Neural cell (in vitro differentiated cells): ENCODE results near the gene ITPR2. TPM values are rescaled to one million over a fixed set of nuclear protein-coding genes. Genes with fewer than 3 reads are reported as not detected.

ENCODE experiments used
- H2AFZ ChIP-seq: fragments of 200-600, 300-800 bp; sonication (generic), shearing (Covaris generic); 2 replicates; pipeline ENCODE4 v1.6.0; 2014; ENCODE audit warnings: low read depth, mild to moderate bottlenecking, antibody characterized with exemption, low read length, moderate library complexity
- H3F3A ChIP-seq: fragments of 200-600 bp; shearing (Covaris generic); 2 replicates; pipeline ENCODE4 v1.6.1; 2016; ENCODE audit warnings: mild to moderate bottlenecking, moderate library complexity, mixed read lengths, antibody characterized with exemption, low read length; ENCODE audit not compliant: insufficient read depth, poor library complexity, severe bottlenecking
- H3K27ac ChIP-seq: fragments of 200-600, 300-800 bp; sonication (generic), shearing (Covaris generic); 2 replicates; pipeline ENCODE4 v1.5.1; 2014; ENCODE audit warnings: mild to moderate bottlenecking, low read length, moderate library complexity
- H3K27me3 ChIP-seq: fragments of 300-800, 200-600 bp; sonication (generic), shearing (Covaris generic); 2 replicates; pipeline ENCODE4 v1.6.0; 2014; ENCODE audit warnings: mild to moderate bottlenecking, low read depth, low read length, moderate library complexity; ENCODE audit not compliant: insufficient read depth
- H3K36me3 ChIP-seq: fragments of 300-800, 200-600 bp; sonication (generic), shearing (Covaris generic); 2 replicates; pipeline ENCODE4 v1.5.1; 2014; ENCODE audit warnings: mild to moderate bottlenecking, antibody characterized with exemption, low read length, moderate library complexity; ENCODE audit not compliant: insufficient read depth
- H3K4me2 ChIP-seq: fragments of 300-800, 200-600 bp; sonication (generic), shearing (Covaris generic); 2 replicates; pipeline ENCODE4 v1.6.0; 2014; ENCODE audit warnings: mild to moderate bottlenecking, low read length
- H3K4me3 ChIP-seq: fragments of 300-800, 200-600 bp; sonication (generic), shearing (Covaris generic); 2 replicates; pipeline ENCODE4 v1.5.1; 2014; ENCODE audit warnings: mild to moderate bottlenecking, low read length, moderate library complexity
- H3K79me2 ChIP-seq: fragments of 200-600 bp; shearing (Covaris generic); replicated peaks from 2 replicates; pipeline ENCODE4 v1.6.0; 2014; ENCODE audit warnings: mild to moderate bottlenecking, low read length, moderate library complexity; ENCODE audit not compliant: insufficient read depth
- H3K9ac ChIP-seq: fragments of 300-800, 200-600 bp; sonication (generic), shearing (Covaris generic); 2 replicates; pipeline ENCODE4 v1.6.1; 2016; ENCODE audit warnings: mild to moderate bottlenecking, low read length, mixed read lengths
- H3K9me2 ChIP-seq: fragments of 200-600 bp; shearing (Covaris generic); 2 replicates; pipeline ENCODE4 v1.6.1; 2016; ENCODE audit warnings: mild to moderate bottlenecking, low read length, mixed read lengths; ENCODE audit not compliant: insufficient read depth
- H3K9me3 ChIP-seq: fragments of 200-600, 300-800 bp; sonication (generic), shearing (Covaris generic); 2 replicates; pipeline ENCODE4 v1.6.1; 2016; ENCODE audit warnings: mild to moderate bottlenecking, mixed run types, low read length, moderate library complexity, mixed read lengths
- H4K20me1 ChIP-seq: fragments of 200-600 bp; shearing (Covaris generic); 2 replicates; pipeline ENCODE4 v1.6.1; 2016; ENCODE audit warnings: mild to moderate bottlenecking, mixed run types; ENCODE audit not compliant: insufficient read depth
- CTCF ChIP-seq: fragments of 450-650 bp; IDR thresholded peaks from 2 replicates; pipeline ENCODE4 v1.5.1; 2014; ENCODE audit warnings: antibody characterized with exemption, mild to moderate bottlenecking, moderate library complexity; ENCODE audit not compliant: poor library complexity, severe bottlenecking
- EP300 ChIP-seq: fragments of 450-650 bp; conservative IDR thresholded peaks from 2 replicates; pipeline ENCODE4 v1.6.1; 2014; ENCODE audit warnings: antibody characterized with exemption, mild to moderate bottlenecking, moderate library complexity; ENCODE audit not compliant: poor library complexity, severe bottlenecking
- EZH2 ChIP-seq: fragments of 200-600, 300-800 bp; shearing (Covaris generic), sonication (generic); IDR thresholded peaks from 2 replicates; pipeline ENCODE4 v1.6.1; 2014; ENCODE audit warnings: antibody characterized with exemption, low read length, borderline replicate concordance, mild to moderate bottlenecking; ENCODE audit not compliant: insufficient read depth, poor library complexity, severe bottlenecking
- MXI1 ChIP-seq: fragments of 450-650 bp; conservative IDR thresholded peaks from 2 replicates; pipeline ENCODE4 v1.6.1; 2014; ENCODE audit warnings: antibody characterized with exemption, mild to moderate bottlenecking; ENCODE audit not compliant: poor library complexity, severe bottlenecking
- POLR2AphosphoS5 ChIP-seq: IDR thresholded peaks from 2 replicates; pipeline ENCODE4 v1.6.1; 2012
- RAD21 ChIP-seq: fragments of 450-650 bp; conservative IDR thresholded peaks from 2 replicates; pipeline ENCODE4 v1.6.1; 2014; ENCODE audit warnings: antibody characterized with exemption, mild to moderate bottlenecking, moderate library complexity
- REST ChIP-seq: IDR thresholded peaks from 2 replicates; pipeline ENCODE4 v1.6.1; 2012; ENCODE audit warnings: borderline replicate concordance
- SMC3 ChIP-seq: fragments of 450-650 bp; conservative IDR thresholded peaks from 2 replicates; pipeline ENCODE4 v1.6.1; 2014; ENCODE audit warnings: antibody characterized with exemption, mild to moderate bottlenecking, moderate library complexity; ENCODE audit not compliant: poor library complexity
- TAF1 ChIP-seq: IDR thresholded peaks from 2 replicates; pipeline ENCODE4 v1.6.1; 2012; ENCODE audit warnings: low read depth
- polyA plus RNA-seq: library from polyadenylated mRNA; depleted of rRNA; stranded (reverse); fragments of >200 nt; gene quantifications from 2 replicates; pipeline ENCODE4 v1.2.3, GENCODE V29; 2014

ITPR2 gene
- polyA plus RNA-seq, 1 donor from 2014 or later: 2.0 TPM

GRCh38 chr12:26537126-26537525 lies 295.9 kb downstream of the ITPR2 start:
- Histone ChIP-seq H3K4me3 (no peak overlapping the region), H3K9ac (no peak overlapping the region), H2AFZ (no peak overlapping the region), H3K9me3 (no peaks in the 10 kb centered on the region), H3K79me2 (no peaks in the 10 kb centered on the region), H3K27ac (no peak overlapping the region), H3K4me2 (no peak overlapping the region), H3K27me3 (no peaks in the 10 kb centered on the region), H3K36me3 (no peaks in the 10 kb centered on the region), H3F3A (no peaks in the 10 kb centered on the region), H3K9me2 (no peaks in the 10 kb centered on the region), H4K20me1 (no peaks in the 10 kb centered on the region)
- TF ChIP-seq REST: no peak
- no peak for TF ChIP-seq CTCF
- no peak for TF ChIP-seq MXI1
- TF ChIP-seq POLR2AphosphoS5: no peak
- TF ChIP-seq EZH2: no peak
- TF ChIP-seq EP300: no peak
- no peak for TF ChIP-seq SMC3
- no peak for TF ChIP-seq RAD21
- TF ChIP-seq TAF1: no peak

GRCh38 chr12:26535826-26536225 lies 297.2 kb downstream of the ITPR2 start:
- no peak overlapping the region for H3K4me3 ChIP-seq
- TF ChIP-seq REST (no peak), EP300 (no peak), CTCF (no peak), EZH2 (no peak), MXI1 (no peak), TAF1 (no peak), RAD21 (no peak), POLR2AphosphoS5 (no peak), SMC3 (no peak)

More at GRCh38 chr12:26535826-26536225, 297.2 kb downstream of the ITPR2 start:
- Histone ChIP-seq H2AFZ (no peak overlapping the region), H3K9ac (no peak overlapping the region), H3K9me3 (no peaks in the 10 kb centered on the region), H3K9me2 (no peaks in the 10 kb centered on the region), H3K27me3 (no peaks in the 10 kb centered on the region), H3K79me2 (no peaks in the 10 kb centered on the region), H3K4me2 (no peak overlapping the region), H3F3A (no peaks in the 10 kb centered on the region), H3K36me3 (no peaks in the 10 kb centered on the region), H4K20me1 (no peaks in the 10 kb centered on the region), H3K27ac (no peak overlapping the region)
